ENCODE measurements around the gene THBS4. TPM values are rescaled to one million over a fixed set of nuclear protein-coding genes. Genes with fewer than 3 reads are reported as not detected.

THBS4 gene
- total and polyA plus RNA-seq, 4 donors: 0.08 to 0.28 (median 0.20) TPM

DNA sequence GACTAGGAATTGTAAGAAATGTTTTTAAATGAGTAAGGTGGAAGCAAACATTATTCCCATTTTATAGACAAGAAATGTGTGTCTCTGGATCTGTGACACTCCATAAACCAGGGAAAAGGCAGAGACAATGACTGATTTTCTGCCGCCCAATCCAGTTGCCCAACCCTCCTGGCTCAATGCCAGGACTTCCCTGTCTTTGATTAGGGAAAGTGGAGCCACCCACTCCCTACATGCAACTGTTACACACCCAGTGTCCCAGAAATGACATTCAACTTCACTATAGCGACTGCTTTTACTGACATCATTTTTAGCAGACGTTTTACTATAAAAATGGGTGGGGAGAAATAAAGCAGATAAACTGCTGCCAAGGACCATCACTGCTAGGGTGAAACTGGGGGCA is 79.7 kb downstream of the THBS4 start:
- no peak for DNase-seq (ENCODE audit: low spot score)
- TF ChIP-seq FOXA1 (IDR thresholded peaks at IDR 0.05): no peak
- Histone ChIP-seq H3K9ac (ENCODE audit: low read depth in 1 of 2, low read length in 2 of 2) (no peak overlapping the region), H3K27ac (ENCODE audit: low read depth in 1 of 2, low read length in 2 of 2) (no peak overlapping the region), H3K4me1 (ENCODE audit: control insufficient read depth in 4 of 4, insufficient read depth in 4 of 4, low read length in 3 of 4) (no peaks in the 10 kb centered on the region), H3K27me3 (ENCODE audit: control insufficient read depth in 4 of 4, insufficient read depth in 4 of 4, low read length in 3 of 4) (no peaks in the 10 kb centered on the region), H3K4me3 (ENCODE audit: low read depth in 1 of 3, low read length in 3 of 3) (no peak overlapping the region), H3K36me3 (ENCODE audit: control insufficient read depth in 4 of 4, insufficient read depth in 3 of 4, low read depth in 1 of 4, low read length in 3 of 4) (peaks cover 0 to 1% (median 0%) of the 10 kb centered on the region in 4 donors), H3K9me3 (ENCODE audit: control insufficient read depth in 4 of 4, low read length in 3 of 4) (no peaks in the 10 kb centered on the region)
- WGBS: 76% methylated on average over 3 of the region's 3 CpGs

DNA sequence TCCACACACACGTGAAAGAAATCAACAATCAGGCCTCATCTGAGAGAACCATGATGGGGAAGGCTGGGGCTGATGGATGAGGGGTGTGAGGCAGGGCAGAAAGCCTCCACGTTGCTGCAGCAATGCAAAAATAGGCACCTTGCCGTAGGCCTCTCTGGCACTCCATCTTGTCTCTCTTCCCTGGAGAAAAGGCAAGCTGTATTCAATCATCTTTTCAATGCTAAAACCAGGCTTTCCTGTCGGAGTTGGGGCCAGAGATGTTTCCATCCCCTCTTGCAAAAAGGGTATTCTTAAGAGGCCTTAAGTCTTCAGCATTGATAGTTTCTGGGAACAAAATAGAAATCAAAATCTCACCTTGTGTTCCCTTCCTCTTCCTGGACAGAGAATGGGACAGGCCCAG is 80.9 kb downstream of the THBS4 start:
- Histone ChIP-seq H3K27ac (ENCODE audit: low read depth in 1 of 2, low read length in 2 of 2) (no peak overlapping the region), H3K9ac (ENCODE audit: low read depth in 1 of 2, low read length in 2 of 2) (no peak overlapping the region), H3K36me3 (ENCODE audit: control insufficient read depth in 4 of 4, insufficient read depth in 3 of 4, low read depth in 1 of 4, low read length in 3 of 4) (peaks cover 0 to 1% (median 0%) of the 10 kb centered on the region in 4 donors), H3K27me3 (ENCODE audit: control insufficient read depth in 4 of 4, insufficient read depth in 4 of 4, low read length in 3 of 4) (no peaks in the 10 kb centered on the region), H3K4me3 (ENCODE audit: low read depth in 1 of 3, low read length in 3 of 3) (no peak overlapping the region), H3K9me3 (ENCODE audit: control insufficient read depth in 4 of 4, low read length in 3 of 4) (no peaks in the 10 kb centered on the region), H3K4me1 (ENCODE audit: control insufficient read depth in 4 of 4, insufficient read depth in 4 of 4, low read length in 3 of 4) (no peaks in the 10 kb centered on the region)
- TF ChIP-seq, protein P1, sequence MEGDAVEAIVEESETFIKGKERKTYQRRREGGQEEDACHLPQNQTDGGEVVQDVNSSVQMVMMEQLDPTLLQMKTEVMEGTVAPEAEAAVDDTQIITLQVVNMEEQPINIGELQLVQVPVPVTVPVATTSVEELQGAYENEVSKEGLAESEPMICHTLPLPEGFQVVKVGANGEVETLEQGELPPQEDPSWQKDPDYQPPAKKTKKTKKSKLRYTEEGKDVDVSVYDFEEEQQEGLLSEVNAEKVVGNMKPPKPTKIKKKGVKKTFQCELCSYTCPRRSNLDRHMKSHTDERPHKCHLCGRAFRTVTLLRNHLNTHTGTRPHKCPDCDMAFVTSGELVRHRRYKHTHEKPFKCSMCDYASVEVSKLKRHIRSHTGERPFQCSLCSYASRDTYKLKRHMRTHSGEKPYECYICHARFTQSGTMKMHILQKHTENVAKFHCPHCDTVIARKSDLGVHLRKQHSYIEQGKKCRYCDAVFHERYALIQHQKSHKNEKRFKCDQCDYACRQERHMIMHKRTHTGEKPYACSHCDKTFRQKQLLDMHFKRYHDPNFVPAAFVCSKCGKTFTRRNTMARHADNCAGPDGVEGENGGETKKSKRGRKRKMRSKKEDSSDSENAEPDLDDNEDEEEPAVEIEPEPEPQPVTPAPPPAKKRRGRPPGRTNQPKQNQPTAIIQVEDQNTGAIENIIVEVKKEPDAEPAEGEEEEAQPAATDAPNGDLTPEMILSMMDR (IDR thresholded peaks at IDR 0.05; ENCODE audit: low read depth, low read length, missing input control): no peak
- TF ChIP-seq YY1 (IDR thresholded peaks at IDR 0.05): no peak
- no peak for DNase-seq (ENCODE audit: low spot score)
- 91% methylated on average over 4 of the region's 4 CpGs for WGBS

DNA sequence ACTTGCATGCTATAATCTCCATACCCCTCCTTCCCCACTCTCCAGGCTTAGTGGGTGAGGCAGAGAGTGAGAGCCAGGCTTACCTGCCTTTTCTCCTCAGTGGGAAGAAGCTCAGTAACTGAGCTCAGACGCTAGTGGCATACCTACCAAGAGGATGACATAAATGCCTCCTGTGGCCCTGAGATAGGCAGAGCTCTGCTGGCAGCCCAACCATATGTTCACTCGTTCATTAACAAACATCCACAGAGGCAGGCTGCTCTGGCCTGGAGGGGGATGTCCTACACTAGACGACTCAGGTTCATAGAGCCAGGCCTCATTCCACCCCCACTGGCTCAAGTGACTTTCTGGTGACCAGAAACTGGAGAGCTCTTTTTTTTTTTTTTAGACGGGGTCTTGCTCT is 81.3 kb downstream of the THBS4 start:
- H3K4me3 ChIP-seq (ENCODE audit: low read depth in 1 of 3, low read length in 3 of 3): no peak overlapping the region
- no peak for DNase-seq (ENCODE audit: low spot score)
- peaks cover 0 to 1% (median 0%) of the 10 kb centered on the region in 4 donors for H3K36me3 ChIP-seq (ENCODE audit: control insufficient read depth in 4 of 4, insufficient read depth in 3 of 4, low read depth in 1 of 4, low read length in 3 of 4)
- no peaks in the 10 kb centered on the region for H3K27me3 ChIP-seq (ENCODE audit: control insufficient read depth in 4 of 4, insufficient read depth in 4 of 4, low read length in 3 of 4)
- WGBS: 85% methylated on average over 4 of the region's 4 CpGs
- no peaks in the 10 kb centered on the region for H3K9me3 ChIP-seq (ENCODE audit: control insufficient read depth in 4 of 4, low read length in 3 of 4)
- no peaks in the 10 kb centered on the region for H3K4me1 ChIP-seq (ENCODE audit: control insufficient read depth in 4 of 4, insufficient read depth in 4 of 4, low read length in 3 of 4)
- no peak overlapping the region for H3K27ac ChIP-seq (ENCODE audit: low read depth in 1 of 2, low read length in 2 of 2)
- TF ChIP-seq EGR1 (IDR thresholded peaks at IDR 0.05; ENCODE audit: low read depth in 2 of 2) (no peak), HNF4A (conservative IDR thresholded peaks at IDR 0.05) (no peak), NR2F2 (IDR thresholded peaks at IDR 0.05) (no peak)
- TF ChIP-seq, protein P2, sequence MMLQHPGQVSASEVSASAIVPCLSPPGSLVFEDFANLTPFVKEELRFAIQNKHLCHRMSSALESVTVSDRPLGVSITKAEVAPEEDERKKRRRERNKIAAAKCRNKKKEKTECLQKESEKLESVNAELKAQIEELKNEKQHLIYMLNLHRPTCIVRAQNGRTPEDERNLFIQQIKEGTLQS (IDR thresholded peaks at IDR 0.05): no peak
- H3K9ac ChIP-seq (ENCODE audit: low read depth in 1 of 2, low read length in 2 of 2): no peak overlapping the region

DNA sequence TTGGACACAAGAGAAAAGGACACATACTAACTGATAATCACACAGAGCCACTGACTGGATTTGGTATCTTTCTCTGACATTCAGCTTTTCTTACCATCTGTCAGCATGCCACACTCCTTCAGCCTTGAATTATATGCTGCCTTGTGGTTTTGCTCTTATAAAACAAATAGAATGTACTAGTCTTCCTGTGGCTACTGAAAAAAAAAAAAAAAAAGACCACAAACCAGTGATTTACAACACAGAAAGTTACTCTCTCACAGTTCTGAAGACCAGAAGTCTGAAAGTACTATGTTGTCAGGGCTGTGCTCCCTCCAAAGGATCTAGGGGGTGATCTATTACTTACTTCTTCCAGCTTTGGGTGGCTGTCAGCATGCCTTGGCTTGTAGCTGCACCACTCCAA is 82.3 kb downstream of the THBS4 start:
- H3K36me3 ChIP-seq (ENCODE audit: control insufficient read depth in 4 of 4, insufficient read depth in 3 of 4, low read depth in 1 of 4, low read length in 3 of 4): peaks cover 0 to 1% (median 0%) of the 10 kb centered on the region in 4 donors
- no peak overlapping the region for H3K27ac ChIP-seq (ENCODE audit: low read depth in 1 of 2, low read length in 2 of 2)
- H3K4me1 ChIP-seq (ENCODE audit: control insufficient read depth in 4 of 4, insufficient read depth in 4 of 4, low read length in 3 of 4): no peaks in the 10 kb centered on the region
- no peak overlapping the region for H3K9ac ChIP-seq (ENCODE audit: low read depth in 1 of 2, low read length in 2 of 2)
- no peaks in the 10 kb centered on the region for H3K27me3 ChIP-seq (ENCODE audit: control insufficient read depth in 4 of 4, insufficient read depth in 4 of 4, low read length in 3 of 4)
- H3K4me3 ChIP-seq (ENCODE audit: low read depth in 1 of 3, low read length in 3 of 3): no peak overlapping the region
- no peaks in the 10 kb centered on the region for H3K9me3 ChIP-seq (ENCODE audit: control insufficient read depth in 4 of 4, low read length in 3 of 4)
- no peak for DNase-seq (ENCODE audit: low spot score)
- TF ChIP-seq, protein P3, sequence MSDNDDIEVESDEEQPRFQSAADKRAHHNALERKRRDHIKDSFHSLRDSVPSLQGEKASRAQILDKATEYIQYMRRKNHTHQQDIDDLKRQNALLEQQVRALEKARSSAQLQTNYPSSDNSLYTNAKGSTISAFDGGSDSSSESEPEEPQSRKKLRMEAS (IDR thresholded peaks at IDR 0.05): no peak
- TF ChIP-seq EGR1 (IDR thresholded peaks at IDR 0.05; ENCODE audit: low read depth in 2 of 2): no peak
- TF ChIP-seq, protein P2 (IDR thresholded peaks at IDR 0.05): no peak
- TF ChIP-seq, protein P4, sequence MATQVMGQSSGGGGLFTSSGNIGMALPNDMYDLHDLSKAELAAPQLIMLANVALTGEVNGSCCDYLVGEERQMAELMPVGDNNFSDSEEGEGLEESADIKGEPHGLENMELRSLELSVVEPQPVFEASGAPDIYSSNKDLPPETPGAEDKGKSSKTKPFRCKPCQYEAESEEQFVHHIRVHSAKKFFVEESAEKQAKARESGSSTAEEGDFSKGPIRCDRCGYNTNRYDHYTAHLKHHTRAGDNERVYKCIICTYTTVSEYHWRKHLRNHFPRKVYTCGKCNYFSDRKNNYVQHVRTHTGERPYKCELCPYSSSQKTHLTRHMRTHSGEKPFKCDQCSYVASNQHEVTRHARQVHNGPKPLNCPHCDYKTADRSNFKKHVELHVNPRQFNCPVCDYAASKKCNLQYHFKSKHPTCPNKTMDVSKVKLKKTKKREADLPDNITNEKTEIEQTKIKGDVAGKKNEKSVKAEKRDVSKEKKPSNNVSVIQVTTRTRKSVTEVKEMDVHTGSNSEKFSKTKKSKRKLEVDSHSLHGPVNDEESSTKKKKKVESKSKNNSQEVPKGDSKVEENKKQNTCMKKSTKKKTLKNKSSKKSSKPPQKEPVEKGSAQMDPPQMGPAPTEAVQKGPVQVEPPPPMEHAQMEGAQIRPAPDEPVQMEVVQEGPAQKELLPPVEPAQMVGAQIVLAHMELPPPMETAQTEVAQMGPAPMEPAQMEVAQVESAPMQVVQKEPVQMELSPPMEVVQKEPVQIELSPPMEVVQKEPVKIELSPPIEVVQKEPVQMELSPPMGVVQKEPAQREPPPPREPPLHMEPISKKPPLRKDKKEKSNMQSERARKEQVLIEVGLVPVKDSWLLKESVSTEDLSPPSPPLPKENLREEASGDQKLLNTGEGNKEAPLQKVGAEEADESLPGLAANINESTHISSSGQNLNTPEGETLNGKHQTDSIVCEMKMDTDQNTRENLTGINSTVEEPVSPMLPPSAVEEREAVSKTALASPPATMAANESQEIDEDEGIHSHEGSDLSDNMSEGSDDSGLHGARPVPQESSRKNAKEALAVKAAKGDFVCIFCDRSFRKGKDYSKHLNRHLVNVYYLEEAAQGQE (IDR thresholded peaks at IDR 0.05): no peak
- no peak for TF ChIP-seq FOXA2 (IDR thresholded peaks at IDR 0.05)
- no peak for TF ChIP-seq GABPA (IDR thresholded peaks at IDR 0.05 in 1 of 2, conservative IDR thresholded peaks at IDR 0.05 in 1 of 2)
- TF ChIP-seq HNF4A (conservative IDR thresholded peaks at IDR 0.05): no peak
- no peak for TF ChIP-seq YY1 (IDR thresholded peaks at IDR 0.05)
- TF ChIP-seq, protein P1 (IDR thresholded peaks at IDR 0.05; ENCODE audit: low read depth, low read length, missing input control): no peak
